ENCODE results near the gene PTPN23.
"Not testable (repeated sequence)": the region's sequence is repeated elsewhere in the genome, so short reads cannot be mapped to it uniquely, and the experiment has no call there.

PTPN23 gene

GRCh38 chr3:47459534-47460085, 78.8 kb downstream of the PTPN23 start:
- H3K4me1 Mint-ChIP-seq (ENCODE audit: low read depth): peaks cover 12% of the 10 kb centered on the region
- H3K4me3 Mint-ChIP-seq; H3K27ac Mint-ChIP-seq; H3K9me3 Mint-ChIP-seq; H3K27me3 Mint-ChIP-seq (ENCODE audit: low read depth); H3K36me3 Mint-ChIP-seq (ENCODE audit: low read depth): not testable (repeated sequence)

Measured in T-helper 1 cell treated with Interleukin-12 subunit alpha and Interleukin-12 subunit beta and Interleukin-4 antibody, amounts not matched to agents 30 μg/mL and 1 μg/mL, for 36 hours (primary cell).